Chondrocyte (in vitro differentiated cells): ENCODE measurements around the gene OASL. TPM values are rescaled to one million over a fixed set of nuclear protein-coding genes. Genes with fewer than 3 reads are reported as not detected.

Experiments used
- DNase-seq: peaks from one replicate; pipeline ENCODE4 v3.0.0; 2021; ENCODE audit warnings: mixed read lengths, low spot score
- H3K27ac Mint-ChIP-seq: one replicate; pipeline ENCODE4 v1.8.0; 2021; ENCODE audit warnings: mild to moderate bottlenecking, moderate library complexity, mixed read lengths; ENCODE audit not compliant: unreplicated experiment
- H3K27me3 Mint-ChIP-seq: 2 replicates; pipeline ENCODE4 v1.8.0; 2021; ENCODE audit warnings: low read depth, mixed read lengths
- H3K36me3 Mint-ChIP-seq: 2 replicates; pipeline ENCODE4 v1.8.0; 2021; ENCODE audit warnings: low read depth, mixed read lengths
- H3K4me1 Mint-ChIP-seq: 2 replicates; pipeline ENCODE4 v1.8.0; 2021; ENCODE audit warnings: low read depth, mild to moderate bottlenecking, mixed read lengths
- H3K4me3 Mint-ChIP-seq: one replicate; pipeline ENCODE4 v1.8.0; 2021; ENCODE audit warnings: mild to moderate bottlenecking, moderate library complexity, mixed read lengths; ENCODE audit not compliant: unreplicated experiment
- H3K9me3 Mint-ChIP-seq: 2 replicates; pipeline ENCODE4 v1.8.0; 2021; ENCODE audit warnings: low read depth, mixed read lengths
- CTCF ChIP-seq: fragments of 200-600 bp; sonication (generic); IDR thresholded peaks from 2 replicates; pipeline ENCODE4 v1.5.0; 2021; ENCODE audit warnings: antibody characterized with exemption, mild to moderate bottlenecking, moderate library complexity
- total RNA-seq: library from RNA; stranded (reverse); gene quantifications from 3 replicates; pipeline ENCODE4 v1.2.1, GENCODE V29; 2021

OASL gene
- total RNA-seq, 1 donor from 2014 or later = not detected

GRCh38 chr12:121001060-121001459, 38.0 kb downstream of the OASL start:
- no peak for DNase-seq
- H3K4me3 Mint-ChIP-seq = no peak overlapping the region
- H3K27me3 Mint-ChIP-seq = no peaks in the 10 kb centered on the region
- peaks cover 19% of the 10 kb centered on the region for H3K36me3 Mint-ChIP-seq
- H3K9me3 Mint-ChIP-seq = no peaks in the 10 kb centered on the region
- no peak for TF ChIP-seq CTCF
- H3K27ac Mint-ChIP-seq = no peak overlapping the region
- H3K4me1 Mint-ChIP-seq = peaks cover 17% of the 10 kb centered on the region

- TF ChIP-seq CTCF = no peak
- Mint-ChIP-seq H3K27ac (no peak overlapping the region), H3K9me3 (no peaks in the 10 kb centered on the region), H3K4me3 (no peak overlapping the region), H3K4me1 (peaks cover 17% of the 10 kb centered on the region), H3K27me3 (peaks cover 2% of the 10 kb centered on the region), H3K36me3 (peaks cover 19% of the 10 kb centered on the region)
- no peak for DNase-seq
These were observed 38.5 kb downstream of the OASL start for GRCh38 chr12:121000530-121000929.

- H3K4me1 Mint-ChIP-seq = peaks cover 17% of the 10 kb centered on the region
- H3K27ac Mint-ChIP-seq = peak overlapping the region; percentile 49
These were observed 39.6 kb downstream of the OASL start for GRCh38 chr12:120999191-121000120.

GRCh38 chr12:120998435-120998834, 40.6 kb downstream of the OASL start:
- Mint-ChIP-seq H3K27me3 (peaks cover 17% of the 10 kb centered on the region), H3K4me1 (peaks cover 17% of the 10 kb centered on the region), H3K36me3 (peaks cover 7% of the 10 kb centered on the region), H3K9me3 (peaks cover 7% of the 10 kb centered on the region), H3K27ac (no peak overlapping the region), H3K4me3 (no peak overlapping the region)
- DNase-seq = no peak
- TF ChIP-seq CTCF = no peak

More at GRCh38 chr12:120999191-121000120, 39.6 kb downstream of the OASL start:
- TF ChIP-seq CTCF = no peak
- no peak overlapping the region for H3K4me3 Mint-ChIP-seq
- no peak for DNase-seq
- H3K27me3 Mint-ChIP-seq = peaks cover 13% of the 10 kb centered on the region
- peaks cover 7% of the 10 kb centered on the region for H3K9me3 Mint-ChIP-seq
- peaks cover 12% of the 10 kb centered on the region for H3K36me3 Mint-ChIP-seq

GRCh38 chr12:120997448-120997847, 41.6 kb downstream of the OASL start:
- Mint-ChIP-seq H3K4me3 (no peak overlapping the region), H3K27me3 (peaks cover 25% of the 10 kb centered on the region), H3K27ac (no peak overlapping the region), H3K4me1 (peaks cover 17% of the 10 kb centered on the region), H3K9me3 (peaks cover 7% of the 10 kb centered on the region), H3K36me3 (peaks cover 2% of the 10 kb centered on the region)
- DNase-seq = peak; percentile 66
- TF ChIP-seq CTCF = no peak
